Measurements from ENCODE around the gene PIN4.
"Not testable (repeated sequence)": the region's sequence is repeated elsewhere in the genome, so short reads cannot be mapped to it uniquely, and the experiment has no call there.

Gene PIN4

GRCh38 chrX:72181178-72182125, at the start of gene PIN4:
Gene PIN4, plus strand, starts transcription at chrX:72181757. Its CDS starts 29 bp downstream, at chrX:72181786.
- DNase-seq (ENCODE audit: low spot score) = peak; percentile 98

DNA sequence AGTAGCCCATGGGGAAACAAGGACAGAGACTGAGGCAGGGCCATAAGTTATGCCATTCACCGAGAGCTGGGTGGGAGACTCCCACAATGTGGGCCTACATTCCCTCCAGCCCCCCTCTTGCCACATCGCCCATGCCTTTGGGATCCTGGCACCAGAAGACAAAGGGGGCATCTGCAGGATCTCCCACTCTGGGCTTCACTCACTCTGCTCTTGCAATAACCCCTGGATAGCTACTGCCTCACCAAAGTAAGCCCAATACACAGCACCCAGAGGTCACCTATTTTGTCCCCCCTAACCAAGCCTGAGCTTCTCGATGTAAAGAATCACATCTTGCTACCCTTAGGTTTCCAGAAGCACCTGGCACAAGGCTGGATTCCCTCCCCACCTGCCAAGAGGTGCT, 49.1 kb upstream of the PIN4 start:
- no peak for DNase-seq (ENCODE audit: low spot score)

- DNase-seq (ENCODE audit: low spot score) = no peak
Observed at GRCh38 chrX:72133851-72134546, 47.6 kb upstream of the PIN4 start.

DNA sequence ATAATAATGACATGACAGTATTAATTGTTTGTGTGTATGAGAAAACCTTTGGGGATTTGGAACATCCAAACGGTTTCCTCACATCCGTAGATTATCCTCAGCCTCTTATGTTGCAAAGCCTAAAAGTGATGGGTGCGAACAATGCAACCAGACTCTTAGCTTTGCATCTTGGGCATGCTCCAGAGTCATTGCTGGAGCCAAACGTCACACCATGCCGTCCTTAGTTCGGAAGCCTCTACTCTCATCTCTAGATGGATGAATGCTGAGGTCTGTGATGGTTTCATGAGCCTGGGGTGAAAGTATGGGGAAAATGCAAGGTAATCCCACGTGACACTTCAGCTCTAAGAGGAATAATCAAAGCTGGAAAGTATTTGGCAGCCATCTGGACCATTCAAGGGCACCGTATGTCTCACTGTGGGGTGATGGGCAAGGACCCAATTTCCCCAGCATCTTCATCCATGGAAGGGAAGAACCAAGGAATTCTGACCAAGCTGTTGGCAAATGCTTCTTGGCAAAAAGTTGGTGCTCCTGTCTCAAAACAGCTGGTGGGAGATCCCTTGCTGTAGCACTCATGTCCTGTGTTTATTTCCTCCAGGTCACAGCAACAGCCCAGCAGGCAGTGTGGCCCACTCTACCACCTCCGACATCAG, 43.6 kb upstream of the PIN4 start:
- peak; percentile 74 for DNase-seq (ENCODE audit: low spot score)

GRCh38 chrX:72139538-72139937, 42.0 kb upstream of the PIN4 start:
- DNase-seq (ENCODE audit: low spot score) = no peak

DNA sequence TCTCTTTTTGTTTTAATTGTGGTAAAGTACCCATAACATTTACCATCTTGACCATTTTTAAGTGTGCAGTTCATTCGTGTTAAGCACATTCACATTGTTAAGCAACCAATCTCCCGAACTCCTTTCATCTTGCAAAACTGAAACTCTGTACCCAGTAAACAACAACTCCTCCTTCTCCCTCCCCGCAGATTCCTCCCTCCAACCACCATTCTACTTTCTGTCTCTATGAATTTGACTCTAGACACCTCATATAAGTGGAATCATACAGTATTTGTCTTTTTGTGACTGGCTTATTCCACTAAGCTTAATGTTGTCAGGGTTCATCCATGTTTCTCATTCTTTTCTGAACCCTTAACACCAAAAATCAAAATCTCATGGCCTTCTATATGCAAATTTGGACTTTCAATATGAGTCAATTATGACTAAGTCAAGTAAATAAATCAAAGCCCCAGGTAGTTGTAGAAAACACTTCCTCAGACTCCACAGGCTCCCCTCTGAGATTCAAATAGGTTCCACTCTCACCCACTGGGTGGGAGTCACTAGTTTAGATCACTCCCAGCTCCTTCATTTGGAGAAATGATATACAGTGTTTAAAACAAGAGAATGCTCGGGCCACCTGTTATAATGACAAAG, 40.1 kb upstream of the PIN4 start:
- no peak for DNase-seq (ENCODE audit: low spot score)

DNA sequence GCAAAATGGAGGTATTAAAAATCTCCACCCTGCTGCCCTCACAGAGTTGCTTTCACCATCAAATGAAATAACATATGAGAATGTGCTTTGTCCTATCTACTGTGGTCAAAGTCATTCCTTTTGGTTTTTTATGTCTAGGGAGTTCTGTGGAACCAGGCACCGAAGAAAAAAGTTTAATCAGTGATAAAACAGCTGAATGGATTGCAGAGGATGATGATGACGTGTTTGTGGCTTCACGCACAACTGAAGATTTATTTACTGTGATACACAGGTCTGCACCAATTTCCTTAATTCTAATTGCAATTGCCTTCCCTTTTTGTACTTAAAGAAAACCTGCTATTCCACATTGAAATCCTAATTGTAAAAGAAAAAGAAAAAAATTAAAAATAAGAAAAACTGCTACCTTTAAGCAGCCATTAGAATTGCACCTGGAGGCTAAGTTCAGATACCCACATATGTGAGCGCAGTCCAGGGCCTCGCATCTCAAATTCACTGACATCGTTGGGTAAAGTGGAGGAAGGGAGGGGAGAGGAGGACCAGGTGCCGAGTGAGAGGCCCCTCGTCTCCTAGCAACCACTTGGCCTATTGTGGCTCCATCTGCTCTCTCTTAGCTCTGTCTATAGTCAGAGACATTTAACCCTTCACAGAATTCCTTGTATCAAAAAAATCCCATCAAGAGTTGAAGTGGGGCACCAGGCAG, 39.3 kb upstream of the PIN4 start:
- DNase-seq (ENCODE audit: low spot score) = peak; percentile 93

DNA sequence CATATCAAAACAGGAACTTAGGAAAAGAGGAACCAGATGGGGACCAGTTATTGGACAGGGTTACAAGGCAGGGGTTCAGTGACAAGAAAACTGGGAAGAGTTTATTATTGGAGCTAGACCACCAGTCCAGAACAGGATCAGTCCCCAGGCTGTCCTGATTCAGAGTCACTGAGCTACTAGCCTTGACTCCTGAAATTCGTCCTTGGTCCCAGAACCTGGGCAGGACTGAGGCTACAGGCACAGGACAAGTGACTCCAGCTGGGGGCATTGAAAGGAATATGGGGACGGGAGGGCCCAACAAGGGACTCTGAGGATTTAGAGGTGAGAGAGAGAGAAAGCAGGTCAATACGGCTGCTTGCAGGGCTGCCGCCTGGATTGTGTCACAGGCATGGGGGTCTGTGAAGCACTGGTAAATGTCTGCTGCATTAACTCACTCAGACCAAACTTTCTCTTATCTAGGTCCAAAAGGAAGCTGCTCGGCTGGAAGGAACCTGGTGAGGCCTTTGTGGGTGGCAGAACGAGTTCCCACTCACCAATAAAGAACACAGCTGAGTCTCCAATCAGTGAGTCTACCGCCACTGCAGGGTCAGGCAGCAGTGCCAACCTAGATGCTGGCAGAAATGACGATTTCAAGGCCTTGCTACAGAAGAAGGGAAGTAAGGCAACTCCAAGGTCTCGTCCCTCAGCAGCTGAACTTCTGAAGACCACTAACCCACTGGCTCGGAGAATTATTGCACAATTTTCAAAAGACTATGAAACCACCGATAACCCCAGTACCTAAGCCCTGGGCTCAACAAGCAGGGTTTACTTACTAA, 38.6 kb upstream of the PIN4 start:
- DNase-seq (ENCODE audit: low spot score) = no peak

- no peak for DNase-seq (ENCODE audit: low spot score)
Observed at GRCh38 chrX:72143609-72143907, 38.0 kb upstream of the PIN4 start.

DNA sequence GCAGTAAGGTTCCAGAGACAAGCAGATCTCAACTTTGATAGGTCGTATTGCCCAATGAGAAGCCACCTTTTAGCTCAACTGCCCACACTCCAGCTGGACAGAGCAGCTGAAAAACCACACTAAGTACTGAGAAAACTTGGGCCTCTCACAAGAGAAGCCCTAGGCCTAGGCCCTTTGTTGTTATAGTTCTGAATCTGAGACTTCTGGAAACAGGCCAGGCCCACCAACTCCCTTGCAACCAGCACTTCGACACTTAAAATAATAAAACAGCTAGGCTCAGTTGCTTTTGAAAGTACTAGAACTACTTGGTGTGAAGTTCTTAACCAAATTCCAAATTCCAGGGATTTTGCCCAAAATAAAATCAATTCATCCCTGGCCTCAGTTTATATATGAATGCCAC, 36.4 kb upstream of the PIN4 start:
- DNase-seq (ENCODE audit: low spot score) = no peak

DNA sequence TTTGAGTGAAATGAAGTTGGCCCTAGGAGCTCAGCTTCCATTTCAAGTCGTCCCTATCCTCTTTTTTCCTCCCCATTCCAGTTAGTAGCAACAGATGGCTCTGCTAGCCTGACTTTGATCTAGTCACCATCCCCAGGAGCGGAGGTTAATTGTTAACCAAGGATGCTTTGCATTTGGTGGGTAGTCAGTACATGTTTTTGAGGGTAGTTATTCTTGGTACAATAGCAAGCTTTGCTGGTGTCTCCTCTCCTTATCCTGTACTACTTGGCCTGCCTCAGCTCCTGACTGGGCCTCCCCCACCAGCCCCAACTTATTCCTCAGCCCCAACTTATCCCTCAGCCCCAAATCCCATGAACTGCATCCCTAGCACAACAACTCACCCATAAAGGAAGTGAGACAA, 35.0 kb upstream of the PIN4 start:
- no peak for DNase-seq (ENCODE audit: low spot score)

- no peak for DNase-seq (ENCODE audit: low spot score)
Observed at GRCh38 chrX:72158773-72159172, 22.8 kb upstream of the PIN4 start.

DNA sequence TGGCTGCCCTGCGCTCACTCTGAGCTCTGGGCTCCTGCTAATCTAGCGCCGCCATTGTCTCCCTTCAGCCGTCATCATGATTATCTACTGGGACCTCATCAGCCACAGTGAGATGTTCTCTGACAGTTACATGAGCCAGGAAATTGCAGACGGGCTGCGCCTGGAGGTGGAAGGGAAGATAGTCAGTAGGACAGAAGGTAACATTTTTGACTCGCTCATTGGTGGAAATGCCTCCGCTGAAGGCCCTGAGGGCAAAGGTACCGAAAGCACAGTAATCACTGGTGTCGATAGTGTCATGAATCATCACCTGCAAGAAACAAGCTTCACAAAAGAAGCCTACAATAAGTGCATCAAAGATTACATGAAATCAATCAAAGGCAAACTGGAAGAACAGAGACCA, 21.8 kb upstream of the PIN4 start:
- DNase-seq (ENCODE audit: low spot score) = no peak

DNA sequence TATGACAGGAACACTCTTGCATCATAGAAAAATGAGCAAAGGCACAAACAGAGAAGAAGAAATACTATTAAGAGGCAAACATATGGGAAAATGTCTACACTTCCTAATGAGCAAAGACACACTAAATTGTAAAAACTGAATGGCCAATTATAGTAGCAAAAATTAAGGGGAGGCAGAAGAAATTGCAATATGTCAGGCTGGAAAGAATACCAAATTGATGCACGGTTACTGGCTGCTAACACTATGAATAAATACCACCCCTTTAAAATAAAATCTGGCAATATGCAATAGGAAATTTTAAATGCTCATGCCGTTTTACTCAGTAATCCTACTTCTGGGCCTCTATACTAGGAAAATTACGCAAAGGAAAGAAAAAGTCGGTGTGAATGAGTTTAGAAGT, 16.0 kb upstream of the PIN4 start:
- DNase-seq (ENCODE audit: low spot score) = no peak

DNA sequence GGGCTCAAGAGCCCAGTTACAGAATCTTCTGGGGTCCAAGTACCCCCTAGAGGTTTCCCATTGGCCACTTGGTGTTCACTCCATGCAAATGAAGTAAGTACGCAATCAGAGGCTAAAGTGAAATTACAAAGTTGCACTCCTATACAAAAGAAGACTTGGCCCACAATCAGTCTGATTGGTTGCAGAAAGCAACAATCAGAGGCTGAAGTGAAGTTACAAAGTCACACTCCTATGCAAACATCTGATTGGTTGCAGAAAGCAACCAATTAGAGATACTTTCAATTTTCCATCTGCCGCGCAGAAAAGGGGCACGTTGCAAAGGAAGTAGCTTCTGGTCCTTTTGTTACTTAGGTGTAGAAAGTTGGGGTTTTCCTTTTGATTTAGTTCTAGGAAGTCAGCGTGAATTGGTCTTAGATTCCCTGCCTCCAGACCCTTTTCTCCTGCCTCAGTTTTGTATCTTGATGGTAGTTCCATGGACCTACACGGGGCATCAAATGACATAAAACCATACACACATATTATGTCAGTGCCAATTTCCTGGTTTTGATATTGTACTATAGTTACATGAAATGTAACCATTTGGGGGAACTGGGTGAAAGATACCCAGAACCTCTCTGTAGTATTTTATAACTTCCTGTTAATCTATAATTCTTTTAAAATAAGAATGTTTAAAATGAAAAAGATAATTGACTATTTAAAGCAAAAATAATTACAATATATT, 12.4 kb upstream of the PIN4 start:
- no peak for DNase-seq (ENCODE audit: low spot score)

GRCh38 chrX:72176289-72176688, 5.3 kb upstream of the PIN4 start:
- not testable (repeated sequence) for DNase-seq (ENCODE audit: low spot score)

DNA sequence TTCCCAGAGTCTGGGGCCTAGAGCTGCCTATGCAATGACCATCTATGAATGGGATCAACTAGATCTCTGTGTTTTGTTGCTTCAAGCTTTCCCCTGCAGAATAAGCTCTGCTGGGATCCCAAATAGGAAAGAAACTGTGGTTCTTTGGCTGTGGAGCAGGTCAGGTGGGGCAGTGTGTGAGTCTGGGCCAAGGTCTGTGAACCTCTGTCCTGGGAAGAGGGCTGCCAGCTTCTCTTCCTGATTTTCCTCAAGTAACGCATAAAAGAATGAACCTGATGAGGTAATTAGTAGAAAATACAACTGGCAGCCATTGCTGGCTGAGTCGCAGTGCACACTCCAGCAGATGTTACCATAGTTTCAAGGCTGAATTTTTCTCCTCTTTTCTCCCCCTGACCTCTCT, 4.6 kb upstream of the PIN4 start:
- DNase-seq (ENCODE audit: low spot score) = no peak

DNA sequence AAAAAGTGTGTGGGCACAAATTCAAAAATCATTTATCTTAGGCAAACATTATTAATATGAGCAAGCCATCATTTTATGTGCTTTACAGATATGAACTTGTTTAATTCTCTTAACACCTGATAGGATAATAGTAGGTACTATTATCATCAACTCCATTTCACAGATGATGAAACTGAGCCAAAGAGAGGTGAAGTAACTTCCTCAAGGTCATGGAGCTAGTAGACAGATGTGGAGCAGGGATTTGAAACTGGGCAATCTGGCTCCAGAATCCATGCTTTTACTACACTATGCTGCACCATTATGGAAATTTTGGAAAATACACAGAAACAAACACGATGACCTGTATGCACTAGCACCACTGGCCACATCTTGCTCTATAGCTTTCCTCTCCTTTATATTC, 1.0 kb upstream of the PIN4 start:
- no peak for DNase-seq (ENCODE audit: low spot score)

DNA sequence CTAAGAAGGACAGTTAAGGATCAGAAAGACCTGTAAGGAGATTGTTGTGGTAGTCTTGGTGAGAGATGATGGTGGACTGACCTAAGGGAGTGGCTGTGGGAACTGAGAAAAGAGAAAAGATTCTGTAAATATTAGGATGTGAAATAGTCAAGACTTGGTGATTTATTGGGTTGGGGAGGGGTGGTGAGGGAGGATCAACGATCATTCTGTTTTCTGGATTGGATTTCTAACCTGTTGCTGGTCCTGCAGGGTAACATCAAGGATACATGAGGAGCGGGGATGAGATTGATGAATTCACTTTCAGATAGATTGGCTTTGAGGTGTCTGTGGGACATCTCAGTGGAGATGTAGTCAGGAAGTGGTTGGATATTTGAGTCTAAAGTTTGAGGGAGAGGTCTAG, 1.4 kb downstream of the PIN4 start:
- no peak for DNase-seq (ENCODE audit: low spot score)

- no peak for DNase-seq (ENCODE audit: low spot score)
Observed at GRCh38 chrX:72201836-72202536, 20.4 kb downstream of the PIN4 start.
